ENCODE results near the gene TBL1X.

TBL1X gene

GRCh38 chrX:9576059-9576458 lies 111.2 kb downstream of the TBL1X start:
- no peak for TF ChIP-seq CTCF (IDR thresholded peaks at IDR 0.05; ENCODE audit: borderline replicate concordance, control extremely low read depth, extremely low read depth, insufficient read depth, missing control alignments)
- DNase-seq (ENCODE audit: low spot score), result no peak
- in situ Hi-C loops (cut with MboI; ENCODE audit: low sequenced_read_pairs, unreplicated experiment), result no loop called here

GRCh38 chrX:9577555-9577954 lies 112.7 kb downstream of the TBL1X start:
- in situ Hi-C loops (cut with MboI; ENCODE audit: low sequenced_read_pairs, unreplicated experiment), result no loop called here
- TF ChIP-seq CTCF (IDR thresholded peaks at IDR 0.05; ENCODE audit: borderline replicate concordance, control extremely low read depth, extremely low read depth, insufficient read depth, missing control alignments), result no peak
- DNase-seq (ENCODE audit: low spot score), result no peak

GRCh38 chrX:9578083-9578779 lies 113.4 kb downstream of the TBL1X start:
- in situ Hi-C loops (cut with MboI; ENCODE audit: low sequenced_read_pairs, unreplicated experiment), result no loop called here
- TF ChIP-seq CTCF (IDR thresholded peaks at IDR 0.05; ENCODE audit: borderline replicate concordance, control extremely low read depth, extremely low read depth, insufficient read depth, missing control alignments), result no peak
- no peak for DNase-seq (ENCODE audit: low spot score)

DNA sequence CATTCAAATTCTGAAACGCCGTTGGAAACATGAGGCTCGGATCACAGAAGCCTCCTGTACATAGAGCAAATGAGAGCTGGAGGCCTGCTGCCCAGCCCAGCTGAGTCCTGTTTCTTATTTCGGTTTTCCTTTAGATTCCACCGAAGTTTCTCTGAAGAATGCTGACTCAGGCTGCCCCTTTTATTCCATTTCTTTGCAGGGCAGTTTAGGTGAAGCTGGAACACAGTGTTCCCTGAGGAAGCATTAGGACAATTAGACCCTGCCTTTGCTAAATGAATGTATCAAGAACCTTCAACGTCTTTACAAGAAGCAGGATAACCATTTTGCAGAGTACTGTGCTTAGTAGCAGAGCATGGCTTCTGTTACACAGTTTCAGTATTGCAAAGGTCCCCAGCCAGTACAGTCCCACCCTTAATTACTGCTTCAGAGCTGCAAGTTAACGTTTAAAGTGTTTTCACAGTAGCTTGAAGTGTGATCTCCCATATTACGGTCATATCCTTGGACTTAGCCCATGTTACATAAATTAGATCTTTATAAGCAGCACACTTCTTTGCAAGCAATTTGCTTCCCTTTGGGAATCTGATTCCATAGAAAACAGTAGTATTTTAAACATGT lies 117.0 kb downstream of the TBL1X start:
- in situ Hi-C loops (cut with MboI; ENCODE audit: low sequenced_read_pairs, unreplicated experiment), result no loop called here
- TF ChIP-seq CTCF (IDR thresholded peaks at IDR 0.05; ENCODE audit: borderline replicate concordance, control extremely low read depth, extremely low read depth, insufficient read depth, missing control alignments), result no peak

GRCh38 chrX:9582956-9583355 lies 118.1 kb downstream of the TBL1X start:
- in situ Hi-C loops (cut with MboI; ENCODE audit: low sequenced_read_pairs, unreplicated experiment), result no loop called here
- TF ChIP-seq CTCF (IDR thresholded peaks at IDR 0.05; ENCODE audit: borderline replicate concordance, control extremely low read depth, extremely low read depth, insufficient read depth, missing control alignments), result no peak
- DNase-seq (ENCODE audit: low spot score), result no peak

More for the DNA sequence above, 117.0 kb downstream of the TBL1X start:
- no peak for DNase-seq (ENCODE audit: low spot score)

GRCh38 chrX:9586992-9587392 lies 122.1 kb downstream of the TBL1X start:
- in situ Hi-C loops (cut with MboI; ENCODE audit: low sequenced_read_pairs, unreplicated experiment), result no loop called here
- DNase-seq (ENCODE audit: low spot score), result no peak
- TF ChIP-seq CTCF (IDR thresholded peaks at IDR 0.05; ENCODE audit: borderline replicate concordance, control extremely low read depth, extremely low read depth, insufficient read depth, missing control alignments), result no peak
